KG1 (cell line): ENCODE measurements around the gene BACH2.
"Not testable (repeated sequence)": the region's sequence is repeated elsewhere in the genome, so short reads cannot be mapped to it uniquely, and the experiment has no call there.

Source experiments
- DNase-seq: peaks from one replicate; lab custom pipeline; 2025; lab: John Stamatoyannopoulos, UW

The BACH2 gene

GRCh38 chr6:90066697-90067096 lies 229.9 kb downstream of the BACH2 start:
- no peak for DNase-seq

DNA sequence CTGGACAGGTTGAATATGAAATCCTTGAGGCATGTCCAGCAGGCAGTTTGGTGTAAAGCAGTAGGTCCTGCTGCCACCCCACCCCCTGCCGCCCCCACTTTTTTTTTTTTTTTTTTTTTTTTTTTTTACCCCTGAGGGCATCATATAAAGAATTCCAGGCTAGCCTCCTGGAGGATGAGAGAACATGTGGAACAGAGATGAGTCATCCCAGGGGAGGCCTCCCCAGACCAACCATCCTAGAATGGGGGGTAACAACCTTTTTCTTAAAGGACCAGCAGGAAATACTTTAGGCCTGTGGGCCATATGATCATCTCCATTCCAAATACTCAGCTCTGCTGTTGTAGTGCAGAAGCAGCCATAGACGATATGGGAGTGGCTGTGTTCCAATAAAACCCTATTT lies 231.5 kb downstream of the BACH2 start:
- no peak for DNase-seq

- DNase-seq: no peak
Observed at GRCh38 chr6:90062667-90063066, 234.0 kb downstream of the BACH2 start.

DNA sequence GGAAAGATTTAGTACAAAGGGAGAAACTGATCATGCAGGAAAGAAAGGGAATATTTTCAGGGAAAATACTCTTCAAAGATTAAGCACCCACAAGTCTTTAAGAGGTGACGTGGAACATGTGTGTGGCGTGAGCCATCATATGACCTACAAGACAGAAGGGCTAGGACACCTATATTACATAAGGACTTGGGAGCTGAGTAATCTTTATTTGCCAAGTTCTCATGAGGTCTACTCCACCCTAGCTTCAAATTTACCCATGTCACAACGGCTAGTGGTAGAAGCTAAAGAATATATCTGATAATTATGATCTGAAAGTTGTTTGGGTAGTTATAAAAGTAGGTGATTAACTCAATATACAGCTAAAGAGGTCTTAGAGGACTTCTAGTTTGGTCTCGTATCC lies 234.6 kb downstream of the BACH2 start:
- DNase-seq: no peak

- DNase-seq: not testable (repeated sequence)
Observed at GRCh38 chr6:90059178-90059577, 237.5 kb downstream of the BACH2 start.

GRCh38 chr6:90055924-90056323 lies 240.7 kb downstream of the BACH2 start:
- not testable (repeated sequence) for DNase-seq

DNA sequence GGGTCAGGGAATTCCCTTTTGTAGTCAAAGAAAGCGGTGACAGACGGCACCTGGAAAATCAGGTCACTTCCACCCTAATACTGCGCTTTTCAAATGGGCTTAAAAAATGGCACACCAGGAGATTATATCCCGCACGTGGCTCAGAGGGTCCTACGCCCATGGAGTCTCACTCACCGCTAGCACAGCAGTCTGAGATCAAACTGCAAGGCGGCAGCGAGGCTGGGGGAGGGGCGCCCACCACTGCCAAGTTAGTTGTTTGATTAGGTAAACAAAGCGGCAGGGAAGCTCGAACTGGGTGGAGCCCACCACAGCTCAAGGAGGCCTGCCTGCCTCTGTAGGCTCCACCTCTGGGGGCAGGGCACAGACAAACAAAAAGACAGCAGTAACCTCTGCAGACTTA lies 242.4 kb downstream of the BACH2 start:
- DNase-seq: not testable (repeated sequence)

DNA sequence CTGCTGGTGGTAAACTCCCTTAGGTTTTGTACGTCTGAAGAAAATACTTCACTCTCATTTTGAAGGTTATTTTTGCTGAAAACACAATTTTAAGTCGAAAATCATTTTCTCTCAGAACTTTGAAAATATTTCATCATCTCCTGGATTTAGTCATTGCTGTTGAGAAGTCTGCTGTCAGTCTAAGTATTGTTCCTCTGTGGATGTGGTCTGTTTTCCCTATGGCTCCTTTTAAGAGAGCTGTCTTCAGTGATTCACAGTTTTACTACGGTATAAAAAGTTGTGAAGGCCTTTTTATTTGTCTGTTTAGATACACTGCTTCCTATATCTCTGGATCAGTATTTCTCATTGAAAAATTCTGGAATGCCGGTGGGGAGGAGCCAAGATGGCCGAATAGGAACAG lies 243.0 kb downstream of the BACH2 start:
- DNase-seq: no peak

DNA sequence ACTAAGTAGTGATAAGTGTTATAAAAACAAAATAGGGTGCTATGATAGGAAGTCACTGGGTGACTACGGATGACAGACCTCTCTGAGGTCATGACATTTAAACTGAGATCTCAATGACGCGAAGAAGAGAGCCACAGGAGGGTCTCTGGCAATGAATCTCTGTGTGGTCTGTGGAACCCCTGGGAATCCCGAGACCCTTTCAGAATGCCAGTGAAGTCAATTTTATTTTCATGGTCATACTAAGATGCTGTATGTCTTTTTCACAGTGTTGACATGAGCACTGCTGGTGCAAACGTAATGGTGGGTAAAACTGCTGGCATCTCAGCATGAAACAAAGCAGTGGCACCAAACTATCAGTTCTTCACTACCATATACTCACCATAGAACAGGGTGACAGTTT lies 247.3 kb downstream of the BACH2 start:
- no peak for DNase-seq

GRCh38 chr6:90048206-90048967 lies 248.3 kb downstream of the BACH2 start:
- no peak for DNase-seq

DNA sequence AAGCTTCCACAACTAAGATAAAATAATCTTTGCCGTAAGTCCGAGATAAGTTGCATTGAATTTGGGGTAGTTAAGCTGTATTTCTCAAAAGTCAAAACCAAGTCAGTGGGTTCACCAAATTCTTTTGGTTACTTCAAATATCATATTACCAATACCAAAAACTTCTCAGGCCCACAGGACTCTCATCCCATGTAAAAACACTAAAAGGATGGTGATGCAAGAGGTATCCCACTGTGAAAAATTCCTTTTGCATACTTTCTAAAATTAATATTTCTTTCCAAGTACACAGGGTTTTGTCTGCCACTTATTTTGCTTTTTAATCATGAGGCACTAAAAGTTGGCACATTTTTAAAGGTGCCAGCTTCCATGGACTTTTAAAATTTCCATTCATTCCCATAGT lies 251.1 kb downstream of the BACH2 start:
- DNase-seq: no peak

DNA sequence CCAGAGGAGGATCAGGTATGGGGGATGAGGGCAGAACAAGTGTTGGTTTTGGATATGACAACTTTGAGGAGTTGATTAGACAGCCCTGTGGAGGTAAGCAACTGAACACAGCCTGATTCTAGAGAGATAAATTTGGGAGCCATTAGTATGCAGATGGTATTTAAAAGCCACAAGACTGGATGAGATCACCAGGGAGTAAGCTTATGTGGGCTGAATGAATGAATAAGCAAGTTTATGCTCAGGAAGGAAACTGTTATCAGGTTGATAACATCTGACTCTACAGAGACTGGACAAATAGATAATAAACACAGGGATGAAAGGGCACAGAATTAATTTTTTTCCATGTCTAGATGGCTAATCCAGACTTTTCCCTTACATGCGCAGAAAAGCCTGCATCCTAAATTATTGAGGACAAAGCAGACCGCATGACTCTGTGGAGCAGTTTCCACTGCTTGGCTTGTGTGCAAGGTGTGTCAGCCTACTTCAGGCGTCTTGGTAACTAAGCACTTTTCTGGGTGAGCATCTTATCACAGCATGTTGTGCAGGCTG lies 251.7 kb downstream of the BACH2 start:
- no peak for DNase-seq

DNA sequence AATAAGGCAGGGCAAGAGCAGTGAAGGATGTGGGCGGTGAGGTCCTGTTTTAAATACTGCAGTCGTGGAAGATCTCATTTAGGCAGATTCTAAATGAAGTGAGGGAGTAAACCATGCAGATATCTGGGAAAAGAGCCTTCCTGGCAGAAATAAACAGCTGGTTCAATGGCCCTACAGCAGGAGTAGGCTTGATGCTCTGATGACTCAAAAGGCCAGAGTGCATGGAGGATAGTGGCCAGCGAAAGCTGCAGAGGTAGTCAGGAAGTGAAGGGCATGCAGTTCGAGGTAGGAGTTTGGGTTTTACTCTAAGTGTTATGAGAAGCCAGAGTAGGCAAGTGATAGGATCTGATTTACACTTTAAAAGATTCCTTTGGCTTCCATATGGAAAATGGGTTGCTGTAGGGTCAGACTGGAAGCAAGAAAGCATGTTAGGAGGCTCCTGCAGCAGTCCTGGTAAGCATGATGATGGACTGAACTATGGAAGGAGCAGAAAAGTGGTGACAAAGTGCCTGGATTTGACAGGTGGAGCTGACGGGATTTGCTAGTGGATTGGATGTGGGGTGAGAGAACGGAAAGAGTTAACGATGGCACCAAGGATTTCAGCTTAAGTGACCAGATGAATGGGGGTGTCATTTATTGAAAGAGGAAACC lies 252.3 kb downstream of the BACH2 start:
- DNase-seq: no peak

GRCh38 chr6:90040931-90041330 lies 255.7 kb downstream of the BACH2 start:
- DNase-seq: no peak

DNA sequence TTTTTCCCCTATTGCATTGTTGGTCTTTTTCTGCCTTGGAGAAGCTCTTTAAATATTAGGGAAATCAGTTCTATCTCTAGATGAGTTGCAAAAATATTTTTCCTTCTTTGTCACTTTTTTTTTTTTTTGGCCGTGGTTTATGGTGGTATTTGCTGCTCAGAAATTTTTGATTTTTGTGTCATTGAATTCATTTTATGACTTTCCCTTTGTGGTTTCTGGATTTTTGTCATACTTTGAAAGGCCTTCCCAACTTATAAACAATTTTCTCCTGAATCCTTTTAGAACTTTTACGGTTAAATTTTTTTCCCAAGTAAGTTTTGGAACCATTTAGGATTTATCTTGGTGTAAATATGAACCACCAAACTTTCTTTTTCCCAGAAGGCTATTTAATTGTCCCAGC lies 256.7 kb downstream of the BACH2 start:
- no peak for DNase-seq

GRCh38 chr6:90038961-90039653 lies 257.5 kb downstream of the BACH2 start:
- DNase-seq: no peak

DNA sequence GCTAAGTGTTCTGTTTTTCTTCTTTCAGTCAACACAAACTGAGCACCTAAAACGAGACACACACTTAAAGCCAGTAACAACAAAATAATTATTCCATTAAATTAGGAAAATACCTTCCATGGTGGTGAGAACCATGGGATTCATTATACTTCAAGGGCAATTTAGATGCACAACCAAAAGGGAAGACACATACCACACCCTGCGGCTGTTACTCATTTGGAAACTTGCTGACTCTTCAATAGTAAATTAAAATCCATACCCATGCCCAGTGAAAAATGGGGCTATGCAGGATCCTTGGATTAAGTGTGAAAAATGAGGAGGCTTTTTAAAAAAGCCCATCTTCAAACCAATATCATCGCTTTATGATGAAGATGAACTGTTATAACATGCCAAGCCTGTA lies 259.7 kb downstream of the BACH2 start:
- DNase-seq: no peak

DNA sequence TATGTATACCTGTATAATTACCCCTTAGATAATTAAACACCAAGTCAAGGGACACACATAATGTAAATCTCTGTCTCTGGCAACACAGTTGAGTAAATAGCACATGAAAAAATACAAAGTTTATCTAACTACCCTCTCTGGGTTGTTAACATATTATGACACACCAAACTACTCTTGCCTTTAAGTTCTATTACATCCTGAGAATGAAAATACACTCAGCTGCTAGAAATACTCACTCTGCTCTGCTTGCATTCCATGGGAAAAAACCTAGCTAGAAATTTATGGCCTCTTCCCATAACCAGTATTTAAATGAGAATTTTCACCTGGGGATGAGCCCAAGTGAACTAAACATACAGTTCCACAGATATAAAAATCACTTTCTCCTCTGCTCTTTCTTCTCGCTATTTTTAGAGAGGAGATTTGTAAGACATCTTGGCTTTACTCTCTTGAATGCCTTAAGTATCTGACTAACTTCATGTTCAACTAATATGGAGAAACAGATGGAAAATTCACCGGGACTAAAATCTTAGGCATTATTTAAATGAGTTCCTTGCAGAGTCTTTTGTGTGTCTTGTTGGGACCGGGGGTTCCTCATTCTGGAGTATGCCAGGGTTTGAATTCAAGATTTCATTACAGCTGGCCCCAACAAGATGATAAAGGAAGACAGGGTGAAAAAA lies 261.5 kb downstream of the BACH2 start:
- DNase-seq: no peak

DNA sequence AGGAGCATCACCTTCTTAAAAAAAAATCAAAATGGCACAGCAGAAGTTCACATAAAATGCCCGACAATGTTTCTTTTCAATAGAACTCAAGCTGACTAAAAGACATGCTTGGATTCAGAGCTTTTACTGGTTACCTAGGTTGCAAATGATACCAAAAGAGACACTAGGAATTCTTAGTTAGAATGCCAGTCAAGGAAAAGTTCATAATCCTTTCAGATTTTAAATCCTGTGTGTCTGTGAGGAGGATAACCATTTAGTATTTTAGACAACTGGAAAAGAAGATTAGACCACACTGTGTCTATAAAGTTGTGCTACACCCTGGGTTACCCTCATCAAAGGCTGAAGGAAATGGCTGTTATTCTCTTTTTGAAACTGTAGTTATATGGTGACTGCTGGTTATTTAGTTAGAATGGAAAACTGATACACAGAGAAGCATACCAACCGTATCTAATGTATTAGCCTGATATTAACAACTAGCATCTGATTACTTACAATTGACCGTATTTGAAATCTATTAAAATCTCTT lies 262.8 kb downstream of the BACH2 start:
- no peak for DNase-seq

DNA sequence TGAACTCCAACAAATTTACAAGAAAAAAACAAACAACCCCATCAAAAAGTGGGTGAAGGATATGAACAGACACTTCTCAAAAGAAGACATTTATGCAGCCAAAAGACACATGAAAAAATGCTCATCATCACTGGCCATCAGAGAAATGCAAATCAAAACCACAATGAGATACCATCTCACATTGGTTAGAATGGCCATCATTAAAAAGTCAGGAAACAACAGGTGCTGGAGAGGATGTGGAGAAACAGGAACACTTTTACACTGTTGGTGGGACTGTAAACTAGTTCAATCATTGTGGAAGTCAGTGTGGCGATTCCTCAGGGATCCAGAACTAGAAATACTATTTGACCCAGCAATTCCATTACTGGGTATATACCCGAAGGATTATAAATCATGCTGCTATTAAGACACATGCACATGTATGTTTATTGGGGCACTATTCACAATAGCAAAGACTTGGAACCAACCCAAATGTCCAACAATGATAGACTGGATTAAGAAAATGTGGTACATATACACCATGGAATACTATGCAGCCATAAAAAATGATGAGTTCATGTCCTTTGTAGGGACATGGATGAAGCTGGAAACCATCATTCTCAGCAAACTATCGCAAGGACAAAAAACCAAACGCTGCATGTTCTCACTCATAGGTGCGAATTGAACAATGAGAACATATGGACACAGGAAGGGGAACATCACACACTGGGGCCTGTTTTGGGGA lies 264.0 kb downstream of the BACH2 start:
- not testable (repeated sequence) for DNase-seq

GRCh38 chr6:90028995-90029635 lies 267.5 kb downstream of the BACH2 start:
- no peak for DNase-seq
